GM21737 (cell line): ENCODE measurements around the gene ARHGAP33.
"Not testable (repeated sequence)": the region's sequence is repeated elsewhere in the genome, so short reads cannot be mapped to it uniquely, and the experiment has no call there.

Experiments
- ATAC-seq: cut with Tn5 transposase; IDR thresholded peaks from one replicate; pipeline ENCODE4 v1.9.1; 2021; ENCODE audit warnings: mild to moderate bottlenecking, moderate library complexity; ENCODE audit not compliant: unreplicated experiment

The ARHGAP33 gene

DNA sequence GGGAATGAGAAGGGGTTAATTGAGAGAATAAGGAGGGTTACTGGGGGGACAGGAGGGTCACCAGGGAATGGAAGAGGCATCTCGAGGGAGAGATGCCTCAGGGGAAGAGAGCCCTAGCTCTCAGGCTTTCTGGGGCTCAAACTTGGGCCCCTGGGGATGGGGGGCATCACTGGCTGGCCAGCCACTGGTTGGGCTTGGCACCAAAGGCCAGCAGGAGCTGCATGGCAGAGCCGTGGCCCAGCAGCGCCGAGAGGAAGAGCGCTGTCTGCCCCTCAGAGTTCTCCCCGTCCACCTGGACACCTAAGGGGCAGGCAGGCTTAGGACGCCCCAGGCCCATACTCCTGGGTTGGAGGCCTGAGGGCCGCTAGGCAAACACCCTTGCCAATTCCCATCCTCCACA is 17.5 kb downstream of the ARHGAP33 start:
- no peak for ATAC-seq

DNA sequence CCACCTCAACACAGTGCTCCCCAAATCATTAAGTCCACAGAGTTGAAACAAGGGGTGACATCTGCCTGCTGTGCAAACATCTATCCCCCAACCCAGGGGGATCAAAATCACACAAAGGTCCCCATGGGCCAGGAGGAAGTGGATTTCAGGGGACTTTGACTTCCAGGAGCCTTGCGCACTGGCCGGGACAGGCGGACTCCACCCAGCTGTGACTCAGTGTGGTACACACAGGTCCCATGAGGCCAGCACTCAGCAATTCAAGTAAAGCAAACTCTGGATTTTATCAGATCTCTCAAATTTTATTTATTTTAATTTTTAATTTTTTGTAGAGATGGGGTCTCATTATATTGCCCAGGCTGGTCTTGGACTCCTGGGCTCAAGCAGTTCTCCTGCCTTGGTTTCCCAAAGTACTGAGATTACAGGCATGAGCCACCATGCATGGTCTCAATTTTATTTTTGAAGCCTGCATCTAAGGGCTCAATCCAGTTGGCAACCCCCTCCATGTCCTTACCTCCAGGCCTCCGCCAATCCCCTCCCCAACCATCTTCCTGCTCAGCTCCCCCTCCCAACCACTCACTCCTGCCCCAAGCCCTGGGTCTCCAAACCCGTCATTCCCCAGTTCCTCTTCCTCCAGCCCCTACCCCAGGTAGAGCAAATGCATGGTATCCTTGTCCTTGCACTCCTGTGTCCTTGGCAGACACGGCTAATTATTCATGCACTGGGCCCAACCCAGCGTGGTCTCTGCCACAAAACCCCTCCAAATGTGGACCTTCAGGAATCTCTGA is 18.2 kb downstream of the ARHGAP33 start:
- no peak for ATAC-seq

DNA sequence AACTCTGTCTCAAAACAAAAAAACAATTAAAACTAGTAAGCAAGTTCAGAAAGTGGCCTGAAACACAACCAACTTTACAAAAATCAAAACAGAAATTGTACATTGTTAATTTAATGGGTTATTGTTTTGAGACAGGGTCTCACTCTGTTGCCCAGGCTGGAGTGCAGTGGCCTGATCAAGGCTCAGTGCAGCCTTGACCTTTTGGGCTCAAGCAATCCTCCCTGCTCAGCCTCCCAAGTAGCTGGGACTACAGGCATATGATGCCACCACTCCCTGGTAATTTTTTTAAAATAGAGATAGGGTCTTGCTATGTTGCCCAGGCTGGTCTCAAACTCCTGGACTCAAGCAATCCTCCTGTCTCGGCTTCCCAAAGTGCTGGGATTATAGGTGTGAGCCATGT is 20.2 kb downstream of the ARHGAP33 start:
- not testable (repeated sequence) for ATAC-seq

DNA sequence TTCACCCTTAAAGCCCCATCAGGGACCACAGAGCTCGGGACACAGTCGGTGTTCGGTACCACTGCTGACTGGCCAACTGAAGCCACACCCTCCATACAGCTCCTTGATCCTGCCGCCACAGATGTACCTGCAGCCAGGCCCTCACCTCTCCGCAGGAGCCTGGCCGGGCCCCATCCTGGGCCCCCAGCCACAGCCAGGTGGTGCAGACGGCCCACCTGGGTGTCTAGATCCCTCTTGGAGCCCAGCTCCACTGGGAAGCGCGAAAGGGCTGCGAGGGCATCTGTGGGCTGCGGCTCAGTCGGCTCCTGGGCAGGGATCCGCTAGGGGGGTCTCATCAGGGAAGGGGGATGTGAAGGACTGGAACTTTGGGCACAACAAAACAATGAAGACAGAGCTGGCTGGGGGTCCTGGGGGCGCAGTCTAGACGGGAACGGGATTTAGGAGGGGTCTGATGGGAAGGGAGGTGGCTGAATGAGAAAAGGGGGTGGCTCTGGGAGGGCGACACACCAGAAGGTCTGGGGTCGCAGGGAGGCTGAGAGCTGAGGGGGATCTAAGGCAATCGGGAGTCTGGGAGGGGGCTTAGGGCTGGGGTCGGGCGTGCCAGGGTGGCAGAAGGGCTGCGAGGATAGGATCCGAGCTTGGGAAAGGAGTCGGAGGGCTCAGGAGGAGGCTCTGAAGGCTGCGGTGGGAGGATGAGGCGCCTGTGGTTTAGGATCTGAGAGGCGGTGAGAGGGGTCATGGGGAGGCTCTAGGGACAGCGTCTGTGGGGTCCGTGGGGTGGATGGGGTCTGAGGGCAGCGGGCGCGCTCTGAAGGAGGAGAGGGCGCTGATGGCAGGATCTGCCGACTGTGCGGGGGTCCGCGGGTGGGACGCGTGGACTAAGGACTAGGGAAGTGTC is 21.5 kb downstream of the ARHGAP33 start:
- ATAC-seq, result no peak

DNA sequence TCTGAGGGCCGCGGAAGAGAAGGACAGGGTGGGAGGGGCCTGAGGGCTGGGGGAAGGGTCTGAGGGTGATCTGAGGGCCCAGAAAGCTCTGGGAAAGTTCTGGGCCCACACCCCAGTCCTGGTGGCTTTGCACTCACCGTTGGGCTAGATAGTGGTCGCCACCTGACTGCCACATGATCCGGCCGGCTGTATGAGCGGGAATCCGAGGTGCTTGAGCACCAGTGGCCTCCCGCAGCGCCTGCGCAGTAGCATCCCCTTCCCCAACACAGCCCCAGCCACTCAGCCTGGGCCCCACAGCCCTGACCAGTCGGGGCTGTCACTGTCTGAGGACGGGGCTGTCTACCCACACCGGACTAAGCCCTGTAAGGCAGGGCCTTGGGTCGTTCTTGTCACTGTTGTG is 22.3 kb downstream of the ARHGAP33 start:
- no peak for ATAC-seq

DNA sequence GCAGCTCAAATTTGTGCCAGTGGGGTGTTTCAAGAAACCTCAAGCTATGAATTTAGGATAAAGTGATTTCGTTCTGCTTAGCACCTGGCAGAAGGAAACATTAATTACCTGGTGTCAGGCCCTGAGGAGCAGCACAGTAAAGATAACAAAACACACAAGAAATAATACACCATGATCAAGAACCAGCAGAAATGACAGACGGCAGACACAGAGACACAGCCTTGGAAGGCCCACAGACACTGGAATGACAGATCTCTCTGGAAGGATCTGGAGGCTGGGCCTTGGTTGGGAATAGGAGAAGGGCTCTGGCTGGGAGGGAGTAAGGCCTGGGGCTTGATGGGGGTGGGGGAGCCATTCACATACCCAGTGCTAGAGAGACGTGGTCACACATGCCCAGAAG is 26.5 kb downstream of the ARHGAP33 start:
- ATAC-seq, result no peak

DNA sequence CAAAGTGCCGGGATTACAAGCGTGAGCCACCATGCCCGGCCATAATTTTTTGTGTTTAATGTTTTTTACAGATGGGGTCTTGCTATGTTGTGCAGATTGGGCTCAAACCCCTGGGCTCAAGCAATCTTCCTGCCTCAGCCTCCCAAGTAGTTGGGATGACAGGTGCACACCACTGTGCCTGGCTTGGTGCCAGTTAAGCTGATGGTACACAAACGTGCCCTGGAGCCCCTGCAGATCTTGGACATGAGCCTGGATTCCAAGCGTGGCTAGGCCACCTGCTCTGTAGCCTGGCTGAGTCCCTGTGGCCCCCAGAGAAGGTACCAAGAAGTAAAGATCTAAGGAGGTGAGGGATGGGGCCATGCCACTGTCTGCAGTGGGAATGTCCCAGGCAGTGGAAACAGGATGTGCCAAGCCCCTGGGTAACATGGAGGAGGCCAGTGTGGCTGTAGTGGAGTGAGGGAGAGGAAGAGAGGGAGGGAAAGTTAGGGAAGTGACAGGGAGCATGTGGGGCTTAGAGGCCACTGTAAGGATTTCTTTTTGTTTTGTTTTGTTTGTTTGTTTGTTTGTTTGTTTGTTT is 30.2 kb downstream of the ARHGAP33 start:
- ATAC-seq, result no peak

DNA sequence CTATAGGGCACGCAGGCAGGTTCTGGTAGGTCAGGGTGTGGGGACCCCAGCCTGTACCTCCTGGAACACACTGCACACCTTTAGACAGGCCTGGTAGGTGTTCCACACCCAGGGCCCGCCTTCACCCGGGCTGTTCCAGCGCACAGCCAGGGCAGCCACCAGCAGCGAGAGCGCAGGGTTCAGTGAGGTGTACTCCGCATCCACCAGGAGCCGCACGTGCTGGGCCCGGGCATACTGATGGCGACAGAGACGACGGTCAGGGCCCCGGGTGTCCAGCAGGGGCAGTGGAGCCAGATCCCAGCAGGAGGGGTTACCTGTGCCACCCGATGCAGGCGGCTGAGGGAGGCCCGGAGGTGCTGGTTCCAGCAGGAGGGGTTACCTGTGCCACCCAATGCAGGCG is 31.2 kb downstream of the ARHGAP33 start:
- ATAC-seq, result no peak

DNA sequence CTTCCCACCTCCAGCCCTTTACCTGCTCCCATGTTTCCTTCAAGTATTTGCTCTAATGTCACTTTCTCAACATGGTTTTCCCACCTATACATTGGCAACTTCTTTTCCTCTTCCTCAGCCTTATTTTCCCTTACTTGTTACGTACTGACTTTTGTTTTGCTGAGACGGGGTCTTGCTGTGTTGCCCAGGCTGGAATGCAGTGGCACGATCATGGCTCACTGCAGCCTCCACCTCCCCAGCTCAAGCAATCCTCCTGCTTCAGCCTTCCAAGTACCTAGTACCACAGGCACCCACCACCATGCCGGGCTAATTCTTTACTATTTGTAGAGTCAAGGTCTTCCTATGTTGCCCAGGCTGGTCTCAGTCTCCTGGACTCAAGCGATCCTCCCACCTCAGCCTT is 32.3 kb downstream of the ARHGAP33 start:
- ATAC-seq, result no peak

DNA sequence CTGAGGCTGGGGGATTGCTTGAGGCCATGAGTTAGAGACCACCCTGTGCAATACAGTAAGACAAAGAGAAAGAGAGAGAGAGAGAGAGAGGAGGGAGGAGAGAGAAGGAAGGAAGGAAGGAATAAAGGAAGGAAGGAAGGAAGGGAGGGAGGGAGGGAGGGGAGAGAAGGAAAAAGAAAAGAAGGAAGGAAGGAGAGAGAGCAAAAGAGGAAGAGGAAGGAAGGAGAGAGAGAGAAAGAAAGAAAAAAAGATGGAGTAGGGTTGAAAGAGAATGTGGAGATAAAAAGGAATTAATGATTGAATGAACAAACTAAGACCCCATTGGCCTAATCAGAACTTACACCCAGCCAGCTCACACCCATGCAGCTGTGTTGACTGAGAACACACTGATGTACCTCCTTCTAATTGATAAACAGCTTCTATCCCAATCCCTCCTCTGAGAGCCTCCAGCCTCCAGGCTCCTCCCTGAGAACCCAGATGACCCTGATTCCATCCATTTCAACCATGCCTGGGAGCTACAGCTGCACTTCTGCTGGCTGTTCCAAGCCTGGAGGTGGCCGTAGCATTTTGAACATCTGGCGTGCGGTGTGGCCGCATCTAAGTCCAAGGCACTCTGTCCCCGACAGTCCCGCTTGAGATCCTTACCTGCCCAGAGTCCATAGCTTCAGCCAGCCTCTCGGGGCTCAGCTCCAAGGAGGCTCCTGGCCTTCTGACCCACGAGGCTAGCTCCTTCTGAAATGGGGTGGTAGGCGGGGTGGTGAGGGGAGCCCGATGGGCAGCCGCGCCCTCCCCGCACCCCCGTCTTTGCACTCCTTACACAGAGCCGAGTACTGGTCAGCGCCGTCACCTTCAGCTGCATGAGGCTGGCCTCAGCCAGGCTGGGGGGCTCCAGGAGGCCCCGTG is 36.2 kb downstream of the ARHGAP33 start:
- ATAC-seq, result no peak

DNA sequence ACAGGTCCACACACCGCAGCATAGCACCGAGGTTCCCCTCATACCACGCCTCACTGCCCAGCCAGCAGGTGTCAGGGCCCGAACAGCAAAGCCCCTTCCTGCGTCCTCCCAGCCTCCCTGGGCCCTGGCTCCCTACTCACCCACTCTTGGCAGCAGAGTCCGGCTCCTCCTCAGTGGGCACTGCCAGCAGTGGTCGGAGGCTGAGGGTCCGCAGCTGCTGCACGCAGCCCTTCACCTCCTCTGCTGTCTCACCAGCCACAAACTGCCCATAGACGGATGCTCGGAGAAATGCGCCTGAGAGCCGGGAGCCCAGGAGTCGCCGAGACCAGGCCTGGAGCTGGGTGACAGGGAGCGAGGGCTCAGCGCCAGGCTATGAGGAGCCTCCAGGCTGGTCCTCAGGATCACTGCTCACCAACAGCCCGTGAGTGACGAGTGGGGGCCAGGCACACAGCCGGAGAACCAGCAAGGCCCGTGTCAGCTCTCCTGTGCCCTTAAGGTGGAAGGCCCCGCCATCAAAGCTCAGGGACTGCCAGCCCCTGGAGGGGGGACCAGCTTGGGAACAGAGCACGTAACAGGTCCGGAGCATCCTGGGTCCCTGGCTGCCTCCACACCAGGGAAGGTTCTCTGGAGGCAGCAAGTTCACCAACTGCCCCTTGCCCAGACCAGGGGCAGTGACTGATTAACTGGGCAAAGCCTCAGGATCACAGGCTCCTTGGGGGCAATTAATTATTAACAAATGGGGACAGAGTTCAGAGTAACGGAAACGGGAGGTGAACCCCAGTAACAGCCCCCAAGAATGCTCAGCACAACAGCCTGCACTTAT is 37.1 kb downstream of the ARHGAP33 start, which contains the start of gene PRODH2:
PRODH2 (minus strand) TSS at position 626 of the 823 bp plus-strand sequence; CDS start at position 586, 40 bp downstream.
- no peak for ATAC-seq

DNA sequence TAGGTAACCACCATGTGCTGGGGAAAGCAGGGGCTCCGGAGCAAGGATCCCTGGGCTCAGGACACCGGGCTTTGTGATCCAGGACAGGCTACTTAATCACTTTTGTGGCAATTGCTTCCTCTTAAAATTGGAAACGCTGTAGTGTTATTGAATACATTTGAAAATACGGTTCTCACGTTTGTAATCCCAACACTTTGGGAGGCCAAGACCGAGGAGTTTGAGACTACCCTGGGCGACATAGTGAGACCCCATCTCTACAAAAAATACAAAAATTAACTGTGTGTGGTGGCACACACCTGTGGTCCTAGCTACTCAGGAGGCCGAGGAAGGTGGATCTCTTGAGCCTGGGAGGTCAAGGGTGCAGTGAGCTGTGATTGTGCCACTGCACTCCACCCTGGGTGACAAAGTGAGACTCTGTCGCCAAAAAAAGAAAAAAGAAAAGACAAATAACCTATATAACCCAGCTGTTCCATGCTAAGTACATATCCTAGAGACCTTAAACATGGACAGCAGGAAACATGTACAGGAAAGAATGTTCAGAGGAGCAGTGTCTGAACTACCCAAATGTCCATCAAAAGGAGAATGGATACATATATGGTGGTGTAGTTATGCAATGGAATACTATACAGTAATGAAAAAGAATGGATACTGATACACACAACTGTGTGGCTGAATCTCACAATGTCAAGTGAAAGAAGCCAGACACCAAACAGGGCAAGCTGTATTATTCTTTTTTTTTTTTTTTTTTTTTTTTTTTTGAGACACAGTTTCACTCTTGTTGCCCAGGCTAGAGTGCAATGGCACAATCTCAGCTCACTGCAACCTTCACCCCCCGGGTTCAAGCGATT is 37.9 kb downstream of the ARHGAP33 start:
- no peak for ATAC-seq

DNA sequence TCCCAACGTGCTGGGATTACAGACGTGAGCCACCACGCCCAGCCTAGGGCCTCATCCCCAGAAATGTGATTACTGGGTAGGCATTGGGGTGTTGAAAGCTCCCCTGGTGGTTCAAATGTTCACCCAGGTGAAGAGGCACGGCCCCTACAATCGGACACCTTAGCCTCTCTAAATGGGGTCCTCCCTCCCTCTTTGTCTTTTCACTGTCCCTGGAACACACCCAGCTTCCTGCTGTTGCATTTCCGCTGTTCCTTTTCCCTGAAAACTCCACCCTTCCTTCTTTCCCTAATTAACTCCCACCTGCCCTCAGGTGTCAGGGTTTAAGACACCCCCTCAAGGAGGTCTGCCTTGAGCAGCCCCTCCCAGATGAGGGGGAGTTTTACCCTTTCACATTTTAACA is 40.9 kb downstream of the ARHGAP33 start:
- no peak for ATAC-seq

DNA sequence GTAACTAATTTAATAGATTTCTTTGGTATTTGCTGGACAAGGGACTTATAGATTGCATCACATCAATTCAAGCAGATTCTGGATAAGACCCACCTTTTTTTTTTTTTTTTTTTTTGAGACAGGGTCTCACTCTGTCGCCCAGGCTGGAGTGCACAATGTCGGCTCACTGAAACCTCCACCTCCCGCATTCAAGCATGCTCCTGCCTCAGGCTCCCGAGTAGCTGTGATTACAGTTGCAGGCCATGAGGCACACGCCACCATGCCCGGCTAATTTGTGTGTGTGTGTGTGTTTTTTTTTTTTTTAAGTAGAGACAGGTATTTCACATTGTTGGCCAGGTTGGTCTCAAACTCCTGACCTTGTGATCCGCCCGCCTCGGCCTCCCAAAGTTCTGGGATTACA is 41.5 kb downstream of the ARHGAP33 start:
- no peak for ATAC-seq

DNA sequence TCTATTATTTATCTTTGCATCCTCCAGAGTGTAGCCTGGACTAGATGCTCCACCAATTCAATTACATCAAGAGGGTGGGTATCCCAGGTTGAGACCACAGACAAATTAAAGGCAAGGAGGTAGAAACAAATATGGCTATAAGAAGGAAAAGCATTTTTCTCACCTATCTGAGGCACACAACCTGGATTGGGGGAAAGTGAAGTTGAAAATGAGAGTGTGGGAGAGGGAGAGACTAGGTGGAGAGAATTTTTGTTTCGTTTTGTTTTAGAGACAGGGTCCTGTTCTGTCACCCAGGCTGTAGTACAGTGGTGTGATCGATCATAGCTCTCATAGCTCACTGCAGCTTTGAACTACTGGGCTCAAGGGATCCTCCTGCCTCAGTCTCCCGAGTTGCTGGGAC is 43.1 kb downstream of the ARHGAP33 start:
- ATAC-seq, result no peak

DNA sequence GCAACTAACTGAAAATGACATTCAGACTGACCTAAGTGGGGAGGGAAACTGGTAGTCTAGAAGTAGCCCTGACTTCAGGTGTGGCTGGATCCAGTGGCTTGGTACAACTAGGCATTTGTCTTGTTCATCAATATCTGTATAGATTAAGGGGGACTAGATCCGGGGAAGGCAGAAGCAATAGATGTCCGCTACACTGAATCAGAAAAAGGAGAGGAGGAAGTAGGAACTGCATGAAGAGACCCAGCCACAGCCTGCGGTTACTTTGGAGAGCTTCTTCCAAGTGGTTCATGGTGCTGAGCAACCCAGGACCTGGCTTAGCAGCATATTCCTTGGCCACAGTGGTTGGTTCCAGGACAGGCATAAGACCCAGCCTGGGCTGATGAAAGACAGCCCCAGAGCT is 47.2 kb downstream of the ARHGAP33 start:
- no peak for ATAC-seq

DNA sequence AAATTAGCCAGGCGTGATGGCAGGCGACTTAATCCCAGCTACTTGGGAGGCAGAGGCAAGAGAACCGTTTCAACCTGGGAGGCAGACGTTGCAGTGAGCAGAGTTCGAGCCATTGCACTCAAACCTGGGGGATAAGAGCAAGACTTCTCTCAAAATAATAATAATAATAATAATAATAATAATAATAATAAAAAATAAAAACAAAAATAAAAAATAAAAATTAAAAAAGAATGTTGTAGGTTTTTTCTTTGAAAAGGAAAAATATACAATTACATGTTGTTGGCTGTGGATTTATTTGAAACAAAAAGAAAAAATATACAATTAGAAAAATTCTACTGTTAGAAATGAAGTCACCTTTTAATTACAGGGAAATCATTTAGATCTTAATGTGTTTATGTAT is 48.8 kb downstream of the ARHGAP33 start:
- no peak for ATAC-seq

DNA sequence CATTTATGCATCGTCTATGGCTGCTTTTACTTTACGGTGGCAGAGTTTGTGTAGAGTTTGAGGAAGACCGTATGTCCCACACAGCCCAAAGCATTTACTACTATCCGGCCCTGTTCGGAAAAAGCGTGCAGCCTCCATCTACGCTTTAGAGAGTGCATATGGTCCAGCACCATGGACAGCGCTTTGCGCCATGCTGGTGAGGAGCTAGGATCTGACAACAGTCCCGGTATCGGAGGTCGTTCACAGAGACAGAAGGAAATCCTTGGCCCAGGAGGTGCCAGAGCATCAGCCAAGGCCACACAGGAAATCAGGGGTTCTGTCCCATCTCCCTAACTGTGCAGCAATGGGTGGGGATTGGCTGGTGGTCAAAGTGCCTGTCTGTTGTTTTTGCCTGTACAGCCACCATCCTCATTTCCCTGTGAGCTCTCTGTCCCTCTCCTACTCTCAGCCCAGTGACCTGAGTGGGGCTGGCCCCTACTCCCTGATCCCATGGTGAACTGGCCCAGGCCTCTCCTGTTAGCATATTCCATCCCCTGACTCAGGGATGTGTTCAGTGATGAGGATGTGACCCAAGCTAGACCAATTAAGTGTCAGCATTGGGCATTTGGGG is 53.4 kb downstream of the ARHGAP33 start:
- ATAC-seq, result no peak
